DOHH2 (cell line): ENCODE data around the gene CCDC106.

ENCODE experiments used
- H3F3A ChIP-seq: fragments of 200-600 bp; sonication (generic), shearing (Covaris generic); 2 replicates; pipeline ENCODE4 v1.6.0; 2016; ENCODE audit warnings: antibody characterized with exemption, mild to moderate bottlenecking; ENCODE audit not compliant: control insufficient read depth, insufficient read depth
- H3K27ac ChIP-seq: fragments of 200-600 bp; sonication (generic); 2 replicates; pipeline ENCODE4 v1.5.1; 2014; ENCODE audit warnings: low read depth, mild to moderate bottlenecking, low read length, moderate library complexity
- H3K27me3 ChIP-seq: fragments of 200-600 bp; sonication (generic); 2 replicates; pipeline ENCODE4 v1.6.1; 2014; ENCODE audit warnings: mild to moderate bottlenecking, low read length, mixed read lengths; ENCODE audit not compliant: control insufficient read depth
- H3K36me3 ChIP-seq: fragments of 200-600 bp; sonication (generic); 2 replicates; pipeline ENCODE4 v1.6.1; 2014; ENCODE audit warnings: mild to moderate bottlenecking, low read length, moderate library complexity, mixed read lengths; ENCODE audit not compliant: control insufficient read depth
- H3K4me1 ChIP-seq: fragments of 200-600 bp; sonication (generic); 2 replicates; pipeline ENCODE4 v1.6.1; 2014; ENCODE audit warnings: mild to moderate bottlenecking, low read length, mixed read lengths; ENCODE audit not compliant: control insufficient read depth
- H3K4me2 ChIP-seq: fragments of 200-600 bp; sonication (generic); 2 replicates; pipeline ENCODE4 v1.6.0; 2014; ENCODE audit warnings: mild to moderate bottlenecking, low read length, moderate library complexity
- H3K4me3 ChIP-seq: fragments of 200-600 bp; sonication (generic); 2 replicates; pipeline ENCODE4 v1.5.1; 2014; ENCODE audit warnings: mild to moderate bottlenecking, low read length, mixed read lengths
- H3K79me2 ChIP-seq: fragments of 200-600 bp; sonication (generic); 2 replicates; pipeline ENCODE4 v1.6.1; 2014; ENCODE audit warnings: mild to moderate bottlenecking, low read length, mixed read lengths; ENCODE audit not compliant: control insufficient read depth
- H3K9me2 ChIP-seq: fragments of 200-600 bp; sonication (generic); replicated peaks from 2 replicates; pipeline ENCODE4 v1.6.1; 2014; ENCODE audit warnings: mild to moderate bottlenecking, low read length, mixed read lengths; ENCODE audit not compliant: control insufficient read depth
- H3K9me3 ChIP-seq: fragments of 200-600 bp; sonication (generic); 2 replicates; pipeline ENCODE4 v1.6.1; 2014; ENCODE audit warnings: antibody characterized with exemption, low read length, mixed read lengths; ENCODE audit not compliant: control insufficient read depth, insufficient read depth
- H4K20me1 ChIP-seq: fragments of 200-600 bp; sonication (generic); 2 replicates; pipeline ENCODE4 v1.6.0; 2014; ENCODE audit warnings: low read depth, mild to moderate bottlenecking, antibody characterized with exemption, low read length, moderate library complexity; ENCODE audit not compliant: control insufficient read depth, insufficient read depth
- EZH2phosphoT487 ChIP-seq: fragments of 200-600 bp; sonication (generic); IDR thresholded peaks from 2 replicates; pipeline ENCODE4 v1.6.1; 2017; ENCODE audit warnings: borderline replicate concordance, mild to moderate bottlenecking, antibody characterized with exemption, low read length, moderate library complexity, mixed read lengths
- TF ChIP-seq, protein P1 (sequence below): fragments of 200-600 bp; sonication (generic); IDR thresholded peaks from one replicate; pipeline ENCODE4 v1.5.1; 2014; ENCODE audit warnings: antibody characterized with exemption, mild to moderate bottlenecking, low read depth, low read length; ENCODE audit not compliant: poor library complexity, severe bottlenecking

CCDC106 gene

GRCh38 chr19:55688422-55689218 lies 40.6 kb downstream of the CCDC106 start:
- no peaks in the 10 kb centered on the region for H3K9me3 ChIP-seq
- 0 out of 2 replicates have a peak, but pooled peaks cover 5% of the 10 kb centered on the region for H4K20me1 ChIP-seq

DNA sequence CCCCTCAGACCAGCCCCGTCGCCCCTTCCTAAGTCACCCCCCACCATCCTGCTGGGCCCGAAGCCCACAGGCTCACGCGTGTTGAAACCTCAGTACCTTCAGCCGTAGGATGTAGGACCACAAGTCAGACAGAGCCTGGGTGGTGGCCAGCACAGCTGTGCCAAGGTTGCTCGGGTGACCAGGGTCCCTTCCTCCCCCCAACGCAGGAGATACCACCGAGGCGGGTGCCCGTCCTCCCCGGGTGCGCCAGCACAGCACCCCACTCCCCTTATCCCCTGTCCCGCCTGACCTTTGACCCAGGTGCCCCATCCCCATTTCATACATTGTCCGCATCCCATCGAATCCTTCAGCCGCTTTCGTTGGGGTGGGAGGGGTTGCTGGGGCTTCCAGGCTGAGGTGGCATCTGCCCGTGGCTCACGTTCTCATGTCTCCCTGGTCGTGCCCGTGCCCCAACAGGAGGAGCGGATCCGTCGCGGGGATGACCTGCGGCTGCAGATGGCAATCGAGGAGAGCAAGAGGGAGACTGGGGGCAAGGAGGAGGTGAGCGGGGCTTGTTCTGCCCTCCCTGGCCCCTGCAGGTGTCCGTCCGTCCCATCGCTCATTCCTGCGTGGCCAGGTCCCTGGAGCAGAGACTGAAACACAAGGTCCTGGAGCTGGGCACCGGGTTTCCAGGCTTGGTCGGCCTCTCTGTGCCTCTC lies 41.5 kb downstream of the CCDC106 start:
- Histone ChIP-seq H3K79me2 (peaks cover 39% of the 10 kb centered on the region), H4K20me1 (0 out of 2 replicates have a peak, but pooled peaks cover 5% of the 10 kb centered on the region), H3K4me3 (no peak overlapping the region), H3K4me2 (no peak overlapping the region), H3K4me1 (no peaks in the 10 kb centered on the region), H3K27ac (no peak overlapping the region), H3K9me2 (no peaks in the 10 kb centered on the region), H3K27me3 (no peaks in the 10 kb centered on the region), H3K9me3 (no peaks in the 10 kb centered on the region), H3K36me3 (peaks cover 97% of the 10 kb centered on the region), H3F3A (no peaks in the 10 kb centered on the region)
- TF ChIP-seq EZH2phosphoT487, result no peak
- TF ChIP-seq, protein P1, sequence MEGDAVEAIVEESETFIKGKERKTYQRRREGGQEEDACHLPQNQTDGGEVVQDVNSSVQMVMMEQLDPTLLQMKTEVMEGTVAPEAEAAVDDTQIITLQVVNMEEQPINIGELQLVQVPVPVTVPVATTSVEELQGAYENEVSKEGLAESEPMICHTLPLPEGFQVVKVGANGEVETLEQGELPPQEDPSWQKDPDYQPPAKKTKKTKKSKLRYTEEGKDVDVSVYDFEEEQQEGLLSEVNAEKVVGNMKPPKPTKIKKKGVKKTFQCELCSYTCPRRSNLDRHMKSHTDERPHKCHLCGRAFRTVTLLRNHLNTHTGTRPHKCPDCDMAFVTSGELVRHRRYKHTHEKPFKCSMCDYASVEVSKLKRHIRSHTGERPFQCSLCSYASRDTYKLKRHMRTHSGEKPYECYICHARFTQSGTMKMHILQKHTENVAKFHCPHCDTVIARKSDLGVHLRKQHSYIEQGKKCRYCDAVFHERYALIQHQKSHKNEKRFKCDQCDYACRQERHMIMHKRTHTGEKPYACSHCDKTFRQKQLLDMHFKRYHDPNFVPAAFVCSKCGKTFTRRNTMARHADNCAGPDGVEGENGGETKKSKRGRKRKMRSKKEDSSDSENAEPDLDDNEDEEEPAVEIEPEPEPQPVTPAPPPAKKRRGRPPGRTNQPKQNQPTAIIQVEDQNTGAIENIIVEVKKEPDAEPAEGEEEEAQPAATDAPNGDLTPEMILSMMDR, result no peak

More at GRCh38 chr19:55688422-55689218, 40.6 kb downstream of the CCDC106 start:
- H3K9me2 ChIP-seq, result no peaks in the 10 kb centered on the region
- peaks cover 48% of the 10 kb centered on the region for H3K79me2 ChIP-seq
- no peak overlapping the region for H3K27ac ChIP-seq
- no peaks in the 10 kb centered on the region for H3K27me3 ChIP-seq
- no peak overlapping the region for H3K4me3 ChIP-seq
- H3K4me1 ChIP-seq, result no peaks in the 10 kb centered on the region
- H3K4me2 ChIP-seq, result no peak overlapping the region
- peaks cover 98% of the 10 kb centered on the region for H3K36me3 ChIP-seq
- TF ChIP-seq, protein P1, result no peak
- TF ChIP-seq EZH2phosphoT487, result no peak
- no peaks in the 10 kb centered on the region for H3F3A ChIP-seq

- H3K9me2 ChIP-seq, result no peaks in the 10 kb centered on the region
- H3F3A ChIP-seq, result no peaks in the 10 kb centered on the region
- H3K4me2 ChIP-seq, result no peak overlapping the region
- H3K27ac ChIP-seq, result no peak overlapping the region
- H3K36me3 ChIP-seq, result peaks cover 97% of the 10 kb centered on the region
- 0 out of 2 replicates have a peak, but pooled peaks cover 5% of the 10 kb centered on the region for H4K20me1 ChIP-seq
- H3K4me1 ChIP-seq, result no peaks in the 10 kb centered on the region
- peaks cover 32% of the 10 kb centered on the region for H3K79me2 ChIP-seq
- H3K4me3 ChIP-seq, result no peak overlapping the region
- no peaks in the 10 kb centered on the region for H3K9me3 ChIP-seq
- H3K27me3 ChIP-seq, result no peaks in the 10 kb centered on the region
- TF ChIP-seq, protein P1, result no peak
- TF ChIP-seq EZH2phosphoT487, result no peak
Measured at GRCh38 chr19:55690109-55690768, 42.2 kb downstream of the CCDC106 start.
